ENCODE results near the gene PRSS16.

DNA sequence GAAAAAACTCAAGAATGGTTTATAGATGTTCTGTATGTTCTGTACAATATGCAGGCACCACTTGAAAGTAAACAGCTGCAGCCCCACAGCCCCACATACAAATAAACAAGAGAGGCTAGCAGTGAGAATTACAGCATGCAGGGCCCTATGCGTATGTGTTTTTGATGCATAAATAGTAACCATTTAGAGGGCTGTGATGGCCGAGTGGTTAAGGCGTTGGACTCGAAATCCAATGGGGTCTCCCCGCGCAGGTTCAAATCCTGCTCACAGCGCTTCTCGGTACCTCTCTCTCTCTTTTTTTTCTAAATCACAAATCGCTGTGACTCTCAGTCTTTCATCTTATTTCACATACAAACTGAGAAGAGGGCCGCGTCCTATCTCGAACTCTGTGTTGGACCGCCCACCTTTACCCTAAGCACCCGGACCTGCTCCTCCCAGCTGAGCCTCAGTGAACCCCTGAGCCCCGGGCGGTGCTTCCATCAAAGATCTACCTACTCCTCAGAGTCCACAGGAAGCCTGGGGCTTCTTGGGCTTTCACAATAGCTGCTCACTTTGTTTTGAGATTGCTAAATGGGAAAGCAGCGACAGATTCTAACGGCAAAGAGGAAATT lies 37.7 kb upstream of the PRSS16 start:
- TF ChIP-seq CTCF (IDR thresholded peaks at IDR 0.05; ENCODE audit: low read depth, low read length) (no peak), EZH2phosphoT487 (IDR thresholded peaks at IDR 0.05; ENCODE audit: low read depth) (no peak)
